C4-2B (cell line): ENCODE measurements around the gene LGALS9C.
"Not testable (repeated sequence)": the region's sequence is repeated elsewhere in the genome, so short reads cannot be mapped to it uniquely, and the experiment has no call there.

Experiments
- CTCF ChIP-seq: fragments of 450-650 bp; conservative IDR thresholded peaks from 2 replicates; pipeline ENCODE4 v1.5.1; 2017; ENCODE audit warnings: mild to moderate bottlenecking
- ZFX ChIP-seq: fragments of 450-650 bp; IDR thresholded peaks from 2 replicates; pipeline ENCODE4 v1.6.1; 2017

DNA sequence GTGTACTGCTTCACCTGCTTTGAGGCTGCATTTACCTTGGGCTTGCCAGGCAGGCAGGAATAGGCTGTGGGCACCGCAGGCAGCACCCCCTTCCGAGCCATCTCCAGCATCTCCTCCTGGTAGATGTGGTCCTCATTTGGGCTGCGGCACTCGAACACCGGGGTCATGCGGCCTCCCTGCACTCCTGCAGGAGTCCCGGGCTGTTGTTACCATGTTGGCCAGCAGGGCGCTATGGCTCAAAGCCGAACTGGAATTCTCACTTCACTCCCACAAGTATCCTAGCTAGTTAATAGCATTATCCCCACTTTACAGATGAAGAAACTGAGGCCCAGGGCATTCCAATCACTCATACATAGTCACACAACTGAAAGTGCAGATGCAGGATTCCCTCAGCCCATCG is 23.7 kb downstream of the LGALS9C start:
- TF ChIP-seq CTCF, ZFX: not testable (repeated sequence)
